IPS-20b (cell line): Measurements from ENCODE around the gene HDAC9.

Experiments
- H3K27ac ChIP-seq: one replicate; pipeline ENCODE4 v1.5.1; 2013; ENCODE audit warnings: low read length
- H3K27me3 ChIP-seq: 2 replicates; pipeline ENCODE4 v1.6.1; 2013; ENCODE audit warnings: mild to moderate bottlenecking, low read length, inconsistent platforms; ENCODE audit not compliant: insufficient read depth
- H3K36me3 ChIP-seq: 2 replicates; pipeline ENCODE4 v1.6.1; 2013; ENCODE audit warnings: low read depth, mild to moderate bottlenecking, inconsistent platforms, low read length, moderate library complexity; ENCODE audit not compliant: insufficient read depth
- H3K4me1 ChIP-seq: 2 replicates; pipeline ENCODE4 v1.6.1; 2013; ENCODE audit warnings: mild to moderate bottlenecking, control low read depth, inconsistent platforms, low read length, moderate library complexity; ENCODE audit not compliant: insufficient read depth
- H3K4me3 ChIP-seq: 2 replicates; pipeline ENCODE4 v1.5.1; 2013; ENCODE audit warnings: mild to moderate bottlenecking, low read length, inconsistent platforms
- H3K9ac ChIP-seq: 2 replicates; pipeline ENCODE4 v1.6.1; 2013; ENCODE audit warnings: low read depth, mild to moderate bottlenecking, inconsistent platforms, low read length, moderate library complexity
- H3K9me3 ChIP-seq: 2 replicates; pipeline ENCODE4 v1.6.1; 2013; ENCODE audit warnings: mild to moderate bottlenecking, low read depth, low read length, inconsistent platforms; ENCODE audit not compliant: insufficient read depth

The HDAC9 gene

DNA sequence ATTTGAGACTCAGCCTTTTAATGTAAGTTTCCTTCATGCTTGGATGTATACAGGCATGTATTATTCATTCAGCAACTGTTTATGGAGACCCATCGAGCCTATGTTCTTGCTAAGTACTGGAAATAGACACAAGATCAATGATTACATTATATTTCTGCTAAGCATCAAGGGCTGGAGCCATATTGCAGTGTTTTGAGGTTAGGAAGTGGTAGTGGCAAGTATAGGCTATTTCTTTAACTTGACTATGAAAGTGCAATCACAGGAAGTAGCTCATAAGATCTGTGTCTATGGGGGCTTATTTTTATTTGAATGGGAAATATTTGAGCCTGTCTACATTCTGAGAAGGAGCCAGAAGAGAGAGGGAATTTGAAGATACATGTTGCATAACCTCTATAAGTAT lies 123.8 kb downstream of the HDAC9 start:
- H3K36me3 ChIP-seq, result no peaks in the 10 kb centered on the region
- H3K9ac ChIP-seq, result no peak overlapping the region
- no peaks in the 10 kb centered on the region for H3K9me3 ChIP-seq
- no peak overlapping the region for H3K4me3 ChIP-seq
- H3K4me1 ChIP-seq, result peaks cover 3% of the 10 kb centered on the region; the same call in 1 of the 2 replicates
- no peak overlapping the region for H3K27ac ChIP-seq
- no peaks in the 10 kb centered on the region for H3K27me3 ChIP-seq

GRCh38 chr7:18623389-18623788 lies 127.8 kb downstream of the HDAC9 start:
- Histone ChIP-seq H3K9me3 (no peaks in the 10 kb centered on the region), H3K36me3 (no peaks in the 10 kb centered on the region), H3K9ac (no peak overlapping the region), H3K4me3 (no peak overlapping the region), H3K27me3 (no peaks in the 10 kb centered on the region), H3K27ac (no peak overlapping the region), H3K4me1 (no peaks in the 10 kb centered on the region)

DNA sequence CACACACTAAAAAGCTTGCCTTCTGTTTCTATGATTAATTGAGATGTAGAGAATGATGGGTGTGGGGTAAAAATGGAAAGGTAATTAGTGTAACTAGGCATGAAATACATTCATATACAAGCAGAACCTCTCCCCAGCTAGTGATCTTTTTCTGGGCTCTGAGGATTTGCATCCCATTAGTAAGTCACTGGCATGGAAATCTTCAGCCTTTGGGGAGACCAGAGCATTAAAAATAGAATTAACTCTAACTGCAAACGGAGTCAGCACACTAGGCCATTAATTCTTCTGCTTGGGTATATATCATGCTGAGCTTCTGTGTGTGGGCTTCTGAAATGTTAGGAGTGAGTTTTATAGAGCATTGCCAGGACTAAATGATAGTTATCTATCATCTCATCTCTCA lies 128.9 kb downstream of the HDAC9 start:
- Histone ChIP-seq H3K9ac (no peak overlapping the region), H3K27ac (no peak overlapping the region)

DNA sequence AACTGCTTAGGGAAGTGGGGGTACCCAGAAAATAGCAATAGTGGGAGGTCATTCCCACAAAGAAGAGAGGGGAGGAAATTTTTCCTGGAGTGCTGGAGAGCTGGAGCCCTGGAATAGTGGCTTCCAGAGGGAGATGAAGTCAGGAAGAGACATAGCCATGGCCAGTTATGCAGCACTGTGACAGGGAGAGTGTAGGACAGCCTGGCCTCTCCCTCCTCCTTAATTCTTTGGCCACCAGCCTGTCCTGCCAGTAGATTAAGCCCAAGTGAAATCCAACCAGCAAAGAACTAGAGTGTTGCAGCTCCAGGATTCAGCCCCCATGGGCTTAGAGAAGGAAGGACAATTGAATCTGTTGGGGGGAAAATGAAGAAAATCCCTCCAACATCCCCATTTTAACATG lies 130.5 kb downstream of the HDAC9 start:
- H3K36me3 ChIP-seq, result no peaks in the 10 kb centered on the region
- no peaks in the 10 kb centered on the region for H3K9me3 ChIP-seq
- no peak overlapping the region for H3K4me3 ChIP-seq
- no peak overlapping the region for H3K9ac ChIP-seq
- no peak overlapping the region for H3K27ac ChIP-seq
- H3K4me1 ChIP-seq, result peaks cover 4% of the 10 kb centered on the region; the same call in 1 of the 2 replicates
- no peaks in the 10 kb centered on the region for H3K27me3 ChIP-seq

More for the DNA sequence above, 128.9 kb downstream of the HDAC9 start:
- no peaks in the 10 kb centered on the region for H3K27me3 ChIP-seq
- no peaks in the 10 kb centered on the region for H3K36me3 ChIP-seq
- no peaks in the 10 kb centered on the region for H3K9me3 ChIP-seq
- H3K4me1 ChIP-seq, result no peaks in the 10 kb centered on the region
- no peak overlapping the region for H3K4me3 ChIP-seq

DNA sequence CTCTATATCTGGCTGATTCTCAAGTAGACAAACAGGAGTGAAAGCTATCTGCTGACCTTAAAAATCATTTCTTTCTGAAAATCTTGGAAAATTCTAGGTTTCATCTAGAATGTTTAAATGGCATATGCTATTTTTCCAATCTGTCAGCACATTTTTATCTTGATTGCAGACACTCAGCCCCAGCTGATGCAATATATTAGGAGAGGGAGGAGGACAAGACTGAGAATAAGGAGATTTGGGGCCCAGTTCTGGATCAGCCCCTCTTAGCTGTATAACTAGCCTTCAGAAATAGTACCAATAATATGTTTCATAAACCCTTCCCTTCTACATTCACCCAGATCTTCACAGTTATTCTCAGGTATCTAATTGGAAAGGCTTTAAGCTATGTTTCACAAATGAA lies 131.2 kb downstream of the HDAC9 start:
- H3K27me3 ChIP-seq, result no peaks in the 10 kb centered on the region

DNA sequence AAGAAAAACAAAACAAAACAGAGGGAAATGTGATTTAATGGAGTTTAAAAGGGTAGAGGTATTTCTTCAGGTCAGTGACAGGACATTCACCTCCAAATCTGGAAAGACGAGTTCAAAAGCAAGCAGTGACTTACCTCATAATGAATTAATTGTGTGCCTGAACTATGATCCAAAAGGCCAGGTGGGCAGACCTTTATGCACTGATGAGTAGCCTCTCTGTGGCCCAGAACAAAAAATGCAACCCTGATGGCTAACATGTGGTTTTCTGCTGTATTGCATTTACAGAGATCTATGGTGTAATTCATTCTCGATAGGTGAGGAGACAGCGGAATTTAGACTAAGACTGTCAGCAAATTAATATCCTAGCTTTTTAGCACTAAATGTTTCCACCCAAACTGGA lies 142.0 kb downstream of the HDAC9 start:
- H3K4me1 ChIP-seq, result no peaks in the 10 kb centered on the region
- H3K27me3 ChIP-seq, result no peaks in the 10 kb centered on the region
- no peak overlapping the region for H3K9ac ChIP-seq
- no peak overlapping the region for H3K27ac ChIP-seq
- no peaks in the 10 kb centered on the region for H3K9me3 ChIP-seq
- H3K36me3 ChIP-seq, result no peaks in the 10 kb centered on the region
- no peak overlapping the region for H3K4me3 ChIP-seq

More for the DNA sequence above, 131.2 kb downstream of the HDAC9 start:
- no peak overlapping the region for H3K4me3 ChIP-seq
- H3K9ac ChIP-seq, result no peak overlapping the region
- no peak overlapping the region for H3K27ac ChIP-seq
- H3K9me3 ChIP-seq, result no peaks in the 10 kb centered on the region
- peaks cover 10% of the 10 kb centered on the region; the same call in 1 of the 2 replicates for H3K4me1 ChIP-seq
- H3K36me3 ChIP-seq, result no peaks in the 10 kb centered on the region

- no peak overlapping the region for H3K9ac ChIP-seq
- H3K27me3 ChIP-seq, result no peaks in the 10 kb centered on the region
- no peaks in the 10 kb centered on the region for H3K9me3 ChIP-seq
- H3K4me1 ChIP-seq, result no peaks in the 10 kb centered on the region
- no peak overlapping the region for H3K4me3 ChIP-seq
- H3K27ac ChIP-seq, result no peak overlapping the region
- no peaks in the 10 kb centered on the region for H3K36me3 ChIP-seq
Observed at GRCh38 chr7:18638594-18639452, 143.3 kb downstream of the HDAC9 start.

- Histone ChIP-seq H3K9ac (no peak overlapping the region), H3K4me1 (no peaks in the 10 kb centered on the region), H3K27ac (no peak overlapping the region), H3K27me3 (no peaks in the 10 kb centered on the region), H3K4me3 (no peak overlapping the region), H3K9me3 (no peaks in the 10 kb centered on the region), H3K36me3 (no peaks in the 10 kb centered on the region)
Observed at GRCh38 chr7:18639711-18640110, 144.2 kb downstream of the HDAC9 start.

- no peak overlapping the region for H3K27ac ChIP-seq
- no peak overlapping the region for H3K9ac ChIP-seq
- peaks cover 23% of the 10 kb centered on the region for H3K36me3 ChIP-seq
- H3K4me1 ChIP-seq, result no peaks in the 10 kb centered on the region
- no peak overlapping the region for H3K4me3 ChIP-seq
- no peaks in the 10 kb centered on the region for H3K9me3 ChIP-seq
- H3K27me3 ChIP-seq, result no peaks in the 10 kb centered on the region
Observed at GRCh38 chr7:18644981-18645380, 149.4 kb downstream of the HDAC9 start.

DNA sequence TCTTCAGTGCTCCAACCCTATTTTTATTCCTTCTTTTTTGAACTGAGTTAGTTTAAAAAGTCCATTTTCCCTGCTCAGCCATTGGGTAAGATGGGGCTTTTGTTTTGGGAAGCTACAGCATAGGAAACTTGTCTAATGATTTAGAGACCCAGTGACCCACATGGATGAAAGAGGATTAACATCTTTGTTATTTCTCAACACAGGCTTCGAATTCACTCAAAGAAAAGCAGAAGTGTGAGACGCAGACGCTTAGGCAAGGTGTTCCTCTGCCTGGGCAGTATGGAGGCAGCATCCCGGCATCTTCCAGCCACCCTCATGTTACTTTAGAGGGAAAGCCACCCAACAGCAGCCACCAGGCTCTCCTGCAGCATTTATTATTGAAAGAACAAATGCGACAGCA lies 152.0 kb downstream of the HDAC9 start:
- Histone ChIP-seq H3K27me3 (no peaks in the 10 kb centered on the region), H3K9ac (no peak overlapping the region), H3K4me3 (no peak overlapping the region), H3K27ac (no peak overlapping the region), H3K36me3 (peaks cover 23% of the 10 kb centered on the region), H3K9me3 (no peaks in the 10 kb centered on the region), H3K4me1 (no peaks in the 10 kb centered on the region)

- Histone ChIP-seq H3K4me1 (no peaks in the 10 kb centered on the region), H3K9ac (no peak overlapping the region), H3K9me3 (no peaks in the 10 kb centered on the region), H3K27me3 (no peaks in the 10 kb centered on the region), H3K4me3 (no peak overlapping the region), H3K27ac (no peak overlapping the region), H3K36me3 (peaks cover 23% of the 10 kb centered on the region)
Observed at GRCh38 chr7:18648849-18649758, 153.6 kb downstream of the HDAC9 start.
